Keratinocyte (primary cell): ENCODE data around the gene DYNAP.

Experiments
- CTCF ChIP-seq, 3 experiments: IDR thresholded peaks in 1 of 3; conservative IDR thresholded peaks in 1 of 3; optimal IDR thresholded peaks in 1 of 3; 2 replicates in 2 of 3; 3 replicates in 1 of 3; pipeline versions ENCODE3 to v1.5.1; 2011; ENCODE audit warnings: low read length in 3 of 3, mild to moderate bottlenecking in 3 of 3, moderate library complexity in 2 of 3, control low read depth in 1 of 3, inconsistent platforms in 1 of 3; ENCODE audit not compliant: insufficient read depth in 2 of 3; ENCODE audit errors: extremely low read depth in 1 of 3
- EZH2 ChIP-seq: IDR thresholded peaks from one replicate; pipeline ENCODE4 v1.6.1; 2012; ENCODE audit warnings: inconsistent platforms, mild to moderate bottlenecking, low read length, moderate library complexity

DNA sequence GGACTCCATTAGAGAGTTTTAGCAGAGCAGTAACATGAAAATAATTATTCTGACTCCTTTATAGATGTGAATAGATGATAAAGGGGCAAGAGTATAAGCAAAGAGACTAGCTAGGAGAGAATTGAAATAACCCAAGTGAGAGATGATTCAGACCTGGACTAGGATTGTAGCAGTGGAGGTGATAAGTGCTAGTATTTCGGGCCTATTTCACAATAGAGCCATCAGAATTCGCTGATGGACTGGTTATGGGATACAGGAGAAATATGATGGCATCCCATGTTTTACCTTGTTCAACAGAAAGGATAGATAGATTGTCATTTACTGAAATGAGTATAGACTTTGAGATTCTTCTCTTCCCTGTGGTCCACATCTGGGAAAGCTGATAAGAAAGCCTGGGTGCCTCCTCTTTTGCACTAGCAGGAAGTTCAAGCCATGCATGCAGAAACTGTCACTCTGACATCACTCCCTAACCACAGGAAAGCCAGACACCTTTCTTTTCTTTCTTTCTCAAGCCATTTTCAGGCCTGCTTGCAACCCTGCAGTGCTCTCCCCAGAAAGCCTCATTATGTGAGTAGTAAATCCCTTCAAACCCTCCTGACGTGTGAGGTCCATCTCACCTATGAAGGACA, 25.3 kb downstream of the DYNAP start:
- no peak for TF ChIP-seq CTCF (optimal IDR thresholded peaks at IDR 0.05 in 1 of 3, IDR thresholded peaks at IDR 0.05 in 1 of 3, conservative IDR thresholded peaks at IDR 0.05 in 1 of 3; ENCODE audit: extremely low read depth in 1 of 3, insufficient read depth in 2 of 3, low read length in 3 of 3)
- TF ChIP-seq EZH2: no peak
